ENCODE results near the gene TGFB2. TPM values are rescaled to one million over a fixed set of nuclear protein-coding genes. Genes with fewer than 3 reads are reported as not detected.

Gene TGFB2
- polyA plus RNA-seq, 4 donors: 10.0 to 32.2 (median 18.9) TPM

- DNase-seq (ENCODE audit: low read depth in 4 of 4, low spot score in 3 of 4): no peak
Measured at GRCh38 chr1:218413179-218413578, 68.0 kb downstream of the TGFB2 start.

DNA sequence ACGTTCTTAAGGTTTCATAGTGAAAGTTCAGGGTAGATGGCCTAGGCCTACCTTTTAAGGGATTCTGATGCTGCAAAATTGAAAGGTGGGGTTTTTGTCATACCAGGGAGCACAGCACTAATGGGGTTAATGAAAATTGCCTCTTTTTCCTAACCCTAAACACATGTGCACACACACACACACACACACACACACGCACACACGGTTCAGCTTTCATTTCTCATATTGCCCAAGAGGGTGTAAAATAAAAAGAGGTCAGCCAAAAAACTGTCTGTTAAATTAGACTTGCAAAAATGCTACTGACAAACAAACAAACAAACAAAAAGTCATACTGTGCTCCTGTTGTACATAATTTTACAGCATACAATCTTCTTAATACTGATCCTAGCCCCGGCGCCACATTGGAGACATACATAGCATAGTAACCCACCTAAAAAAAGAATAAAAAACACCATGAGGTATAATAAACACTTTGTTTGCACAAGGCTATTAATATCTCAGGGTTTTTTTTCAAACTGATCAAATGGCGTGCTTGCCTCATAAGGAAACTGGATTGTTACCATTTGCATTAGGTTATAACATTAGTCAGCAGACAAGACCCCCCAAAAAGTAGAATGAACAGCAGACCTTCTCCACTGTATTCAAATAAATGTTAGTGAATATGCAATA lies 69.1 kb downstream of the TGFB2 start:
- DNase-seq (ENCODE audit: low read depth in 4 of 4, low spot score in 3 of 4): no peak

- no peak for DNase-seq (ENCODE audit: low read depth in 4 of 4, low spot score in 3 of 4)
Measured at GRCh38 chr1:218415726-218416125, 70.6 kb downstream of the TGFB2 start.

DNA sequence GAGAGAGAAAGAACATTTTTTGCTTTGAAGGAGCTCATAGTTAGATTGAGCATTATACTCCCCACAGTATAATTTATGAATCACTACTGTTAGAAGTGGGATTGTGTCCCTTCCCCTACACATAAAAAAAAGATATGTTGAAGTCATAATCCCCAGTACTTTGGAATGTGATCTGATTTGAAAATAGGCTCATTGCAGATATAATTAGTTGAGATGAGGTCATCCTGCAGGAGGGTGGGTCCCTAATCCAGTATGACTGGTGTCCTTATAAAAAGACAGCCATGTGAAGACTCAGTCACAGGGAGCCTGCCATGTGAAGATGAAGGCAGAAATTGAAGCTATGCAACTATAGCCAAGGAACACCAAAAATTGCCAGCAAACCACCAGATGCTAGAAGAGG lies 76.4 kb downstream of the TGFB2 start:
- no peak for DNase-seq (ENCODE audit: low read depth in 4 of 4, low spot score in 3 of 4)

DNA sequence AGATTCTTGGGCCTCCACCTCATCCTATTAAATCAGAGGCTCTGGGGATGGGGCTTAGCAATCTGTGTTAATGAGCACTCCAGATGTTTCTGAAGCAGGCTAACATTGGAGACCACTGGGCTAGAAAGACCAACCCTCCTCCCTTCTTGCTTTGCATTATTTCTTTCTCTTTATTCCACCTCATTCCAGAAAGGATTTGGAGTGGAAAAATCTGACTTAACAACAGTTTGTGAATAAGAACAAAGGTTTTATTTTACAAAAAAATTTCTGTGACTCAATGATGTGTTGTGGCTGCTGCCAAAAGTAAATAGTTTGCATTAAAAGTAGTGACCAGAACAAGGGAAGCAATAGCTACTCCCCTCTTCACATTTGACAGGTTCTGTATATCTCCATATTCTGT lies 79.4 kb downstream of the TGFB2 start:
- no peak for DNase-seq (ENCODE audit: low read depth in 4 of 4, low spot score in 3 of 4)

- DNase-seq (ENCODE audit: low read depth in 4 of 4, low spot score in 3 of 4): no peak
Measured at GRCh38 chr1:218425647-218426342, 80.7 kb downstream of the TGFB2 start.

GRCh38 chr1:218426343-218426657 lies 81.2 kb downstream of the TGFB2 start:
- DNase-seq (ENCODE audit: low read depth in 4 of 4, low spot score in 3 of 4): no peak

DNA sequence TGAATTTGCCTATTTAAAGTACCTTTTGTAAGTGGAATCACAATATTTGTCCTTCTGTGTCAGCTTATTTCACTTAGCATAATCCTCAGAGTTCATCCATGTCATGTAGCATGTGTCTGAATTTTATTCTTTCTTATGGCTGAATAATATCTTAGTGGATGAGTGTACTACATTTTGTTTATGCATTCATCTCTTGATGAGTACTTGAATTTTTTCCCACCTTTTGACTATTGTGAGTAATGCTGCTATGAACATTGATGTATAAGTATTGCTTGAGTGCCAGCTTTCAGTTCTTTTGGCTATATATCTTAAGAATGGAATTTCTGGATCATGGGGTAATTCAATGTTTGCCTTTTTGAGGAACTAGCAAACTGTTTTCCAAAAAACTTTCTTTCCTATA lies 84.2 kb downstream of the TGFB2 start:
- no peak for DNase-seq (ENCODE audit: low read depth in 4 of 4, low spot score in 3 of 4)

GRCh38 chr1:218430346-218430745 lies 85.2 kb downstream of the TGFB2 start:
- no peak for DNase-seq (ENCODE audit: low read depth in 4 of 4, low spot score in 3 of 4)

- DNase-seq (ENCODE audit: low read depth in 4 of 4, low spot score in 3 of 4): no peak
Measured at GRCh38 chr1:218430822-218431221, 85.7 kb downstream of the TGFB2 start.

DNA sequence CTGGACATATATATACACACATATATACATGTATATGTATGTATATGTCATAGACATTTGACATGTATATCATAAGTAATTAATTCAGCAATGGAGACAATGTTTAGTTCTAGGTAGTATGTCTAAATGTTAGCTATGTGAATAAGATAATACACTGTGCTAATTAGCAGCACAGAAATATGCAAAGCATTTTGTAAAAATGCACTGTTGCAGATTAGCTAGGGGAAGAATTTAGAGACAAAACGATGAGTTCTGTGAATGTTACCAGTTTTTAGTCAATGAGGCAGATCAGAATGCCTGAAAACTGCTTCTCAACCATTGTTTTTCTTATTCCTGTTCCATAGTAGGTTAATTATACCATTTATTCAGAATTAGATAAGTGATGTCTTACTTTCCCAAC lies 86.3 kb downstream of the TGFB2 start:
- DNase-seq (ENCODE audit: low read depth in 4 of 4, low spot score in 3 of 4): no peak

- no peak for DNase-seq (ENCODE audit: low read depth in 4 of 4, low spot score in 3 of 4)
Measured at GRCh38 chr1:218433744-218434143, 88.6 kb downstream of the TGFB2 start.

GRCh38 chr1:218435528-218435927 lies 90.4 kb downstream of the TGFB2 start:
- DNase-seq (ENCODE audit: low read depth in 4 of 4, low spot score in 3 of 4): no peak

DNA sequence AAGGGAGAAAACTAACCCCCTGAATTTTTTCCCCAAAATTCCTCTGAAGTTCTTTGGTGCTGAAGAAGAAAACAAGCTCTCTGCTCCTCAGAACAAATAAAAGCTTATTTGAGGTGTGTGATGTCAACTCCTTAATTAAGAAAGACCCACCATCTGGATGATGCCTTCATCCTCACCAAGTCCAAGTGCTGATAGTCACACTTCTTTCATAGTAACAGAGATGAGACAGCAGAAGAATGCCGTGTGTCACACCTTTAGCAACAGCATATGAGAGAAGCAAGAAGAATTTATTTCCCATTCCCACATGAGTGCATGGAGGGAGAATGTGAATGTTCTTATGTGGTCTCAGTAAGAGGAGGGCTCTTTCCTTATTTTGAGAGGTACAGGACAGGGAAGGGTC lies 91.2 kb downstream of the TGFB2 start:
- DNase-seq (ENCODE audit: low read depth in 4 of 4, low spot score in 3 of 4): no peak

DNA sequence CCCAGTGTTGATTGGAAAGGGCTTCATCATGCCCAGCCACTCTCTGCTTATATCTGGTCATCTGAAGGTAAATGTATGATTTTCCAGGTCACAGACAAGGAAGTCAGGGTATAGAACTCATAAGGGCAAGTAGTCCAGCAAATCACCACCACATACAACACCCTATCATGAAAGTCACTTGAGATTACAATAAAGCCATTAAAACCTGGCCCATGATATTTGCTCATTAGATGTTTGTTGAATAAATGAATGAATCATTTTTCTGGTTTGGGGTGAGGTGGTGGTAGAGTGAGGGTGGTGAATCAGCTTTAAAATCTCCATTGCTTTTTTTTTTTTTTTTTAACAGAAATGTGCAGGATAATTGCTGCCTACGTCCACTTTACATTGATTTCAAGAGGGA lies 91.9 kb downstream of the TGFB2 start:
- no peak for DNase-seq (ENCODE audit: low read depth in 4 of 4, low spot score in 3 of 4)

- DNase-seq (ENCODE audit: low read depth in 4 of 4, low spot score in 3 of 4): no peak
Measured at GRCh38 chr1:218439541-218440295, 94.6 kb downstream of the TGFB2 start.

- no peak for DNase-seq (ENCODE audit: low read depth in 4 of 4, low spot score in 3 of 4)
Measured at GRCh38 chr1:218443255-218443654, 98.1 kb downstream of the TGFB2 start.

DNA sequence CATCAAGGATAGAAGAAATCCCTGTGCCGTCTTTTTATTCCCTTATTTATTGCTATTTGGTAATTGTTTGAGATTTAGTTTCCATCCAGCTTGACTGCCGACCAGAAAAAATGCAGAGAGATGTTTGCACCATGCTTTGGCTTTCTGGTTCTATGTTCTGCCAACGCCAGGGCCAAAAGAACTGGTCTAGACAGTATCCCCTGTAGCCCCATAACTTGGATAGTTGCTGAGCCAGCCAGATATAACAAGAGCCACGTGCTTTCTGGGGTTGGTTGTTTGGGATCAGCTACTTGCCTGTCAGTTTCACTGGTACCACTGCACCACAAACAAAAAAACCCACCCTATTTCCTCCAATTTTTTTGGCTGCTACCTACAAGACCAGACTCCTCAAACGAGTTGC lies 99.0 kb downstream of the TGFB2 start:
- DNase-seq (ENCODE audit: low read depth in 4 of 4, low spot score in 3 of 4): no peak

- DNase-seq (ENCODE audit: low read depth in 4 of 4, low spot score in 3 of 4): no peak
Measured at GRCh38 chr1:218444588-218444987, 99.5 kb downstream of the TGFB2 start.

- DNase-seq (ENCODE audit: low read depth in 4 of 4, low spot score in 3 of 4): no peak
Measured at GRCh38 chr1:218447010-218447689, 102.0 kb downstream of the TGFB2 start.

- no peak for DNase-seq (ENCODE audit: low read depth in 4 of 4, low spot score in 3 of 4)
Measured at GRCh38 chr1:218451415-218451814, 106.3 kb downstream of the TGFB2 start.
